ENCODE data around the gene SLFN12L.

DNA sequence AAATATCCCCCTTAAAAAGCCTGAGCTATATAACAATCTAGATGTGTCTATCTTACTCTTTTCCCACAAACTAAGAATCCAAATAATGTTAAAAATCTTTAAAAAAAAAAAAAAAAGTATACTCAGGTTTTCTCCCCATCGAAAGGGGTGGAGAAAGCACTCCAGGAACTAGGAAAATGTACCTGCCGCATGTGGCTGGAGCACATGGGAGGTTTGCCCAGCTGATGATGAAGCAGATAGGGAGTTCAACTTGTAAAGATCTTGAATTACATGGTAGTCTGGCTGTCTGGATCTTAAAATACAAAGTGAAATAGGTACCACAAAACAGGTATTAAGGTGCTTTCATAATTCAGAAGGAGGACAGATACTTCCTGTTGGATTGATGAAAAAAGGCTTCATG is 31.9 kb upstream of the SLFN12L start:
- TF ChIP-seq GATA2 (IDR thresholded peaks at IDR 0.05; ENCODE audit: low read depth, low read length): no peak
- no peak for TF ChIP-seq GATA3 (IDR thresholded peaks at IDR 0.05; ENCODE audit: low read depth, low read length)
